ENCODE results near the gene RHEX. TPM values are rescaled to one million over a fixed set of nuclear protein-coding genes. Genes with fewer than 3 reads are reported as not detected.
"Not testable (repeated sequence)": the region's sequence is repeated elsewhere in the genome, so short reads cannot be mapped to it uniquely, and the experiment has no call there.

Gene RHEX
- total RNA-seq, 4 donors from 2014 or later: 1.1 to 28.1 (median 3.5) TPM

- no peaks in the 10 kb centered on the region for H3K9me3 ChIP-seq
- no peak overlapping the region for H3K4me3 ChIP-seq
- no peaks in the 10 kb centered on the region for H3K4me1 ChIP-seq
- H3K36me3 ChIP-seq: no peaks in the 10 kb centered on the region
- no peak for DNase-seq
- TF ChIP-seq POLR2A (IDR thresholded peaks at IDR 0.05): no peak
- TF ChIP-seq, protein P1, sequence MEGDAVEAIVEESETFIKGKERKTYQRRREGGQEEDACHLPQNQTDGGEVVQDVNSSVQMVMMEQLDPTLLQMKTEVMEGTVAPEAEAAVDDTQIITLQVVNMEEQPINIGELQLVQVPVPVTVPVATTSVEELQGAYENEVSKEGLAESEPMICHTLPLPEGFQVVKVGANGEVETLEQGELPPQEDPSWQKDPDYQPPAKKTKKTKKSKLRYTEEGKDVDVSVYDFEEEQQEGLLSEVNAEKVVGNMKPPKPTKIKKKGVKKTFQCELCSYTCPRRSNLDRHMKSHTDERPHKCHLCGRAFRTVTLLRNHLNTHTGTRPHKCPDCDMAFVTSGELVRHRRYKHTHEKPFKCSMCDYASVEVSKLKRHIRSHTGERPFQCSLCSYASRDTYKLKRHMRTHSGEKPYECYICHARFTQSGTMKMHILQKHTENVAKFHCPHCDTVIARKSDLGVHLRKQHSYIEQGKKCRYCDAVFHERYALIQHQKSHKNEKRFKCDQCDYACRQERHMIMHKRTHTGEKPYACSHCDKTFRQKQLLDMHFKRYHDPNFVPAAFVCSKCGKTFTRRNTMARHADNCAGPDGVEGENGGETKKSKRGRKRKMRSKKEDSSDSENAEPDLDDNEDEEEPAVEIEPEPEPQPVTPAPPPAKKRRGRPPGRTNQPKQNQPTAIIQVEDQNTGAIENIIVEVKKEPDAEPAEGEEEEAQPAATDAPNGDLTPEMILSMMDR (IDR thresholded peaks at IDR 0.05): no peak
- no peaks in the 10 kb centered on the region for H3K27me3 ChIP-seq
- no peak overlapping the region for H3K27ac ChIP-seq
Measured at GRCh38 chr1:206060844-206061243, 7.9 kb downstream of the RHEX start.

- no peaks in the 10 kb centered on the region for H3K9me3 ChIP-seq
- peaks cover 0 to 3% (median 0%) of the 10 kb centered on the region in 4 donors for H3K4me1 ChIP-seq
- no peaks in the 10 kb centered on the region for H3K36me3 ChIP-seq
Measured at GRCh38 chr1:206062464-206062863, 9.5 kb downstream of the RHEX start.

DNA sequence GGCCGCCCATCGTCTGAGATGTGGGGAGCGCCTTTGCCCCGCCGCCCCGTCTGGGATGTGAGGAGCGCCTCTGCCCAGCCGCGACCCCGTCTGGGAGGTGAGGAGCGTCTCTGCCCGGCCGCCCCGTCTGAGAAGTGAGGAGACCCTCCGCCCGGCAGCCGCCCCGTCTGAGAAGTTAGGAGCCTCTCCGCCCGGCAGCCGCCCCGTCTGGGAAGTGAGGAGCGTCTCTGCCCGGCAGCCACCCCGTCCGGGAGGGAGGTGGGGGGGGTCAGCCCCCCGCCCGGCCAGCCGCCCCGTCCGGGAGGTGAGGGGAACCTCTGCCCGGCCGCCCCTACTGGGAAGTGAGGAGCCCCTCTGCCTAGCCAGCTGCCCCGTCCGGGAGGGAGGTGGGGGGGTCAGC is 11.0 kb downstream of the RHEX start:
- H3K4me1 ChIP-seq, H3K9me3 ChIP-seq, H3K27ac ChIP-seq, DNase-seq, H3K36me3 ChIP-seq, H3K4me3 ChIP-seq, H3K27me3 ChIP-seq: not testable (repeated sequence)

More at GRCh38 chr1:206062464-206062863, 9.5 kb downstream of the RHEX start:
- Histone ChIP-seq H3K27me3 (no peaks in the 10 kb centered on the region), H3K4me3 (no peak overlapping the region), H3K27ac (no peak overlapping the region)
- TF ChIP-seq POLR2A (IDR thresholded peaks at IDR 0.05): no peak
- TF ChIP-seq, protein P1 (IDR thresholded peaks at IDR 0.05): no peak
- no peak for DNase-seq

DNA sequence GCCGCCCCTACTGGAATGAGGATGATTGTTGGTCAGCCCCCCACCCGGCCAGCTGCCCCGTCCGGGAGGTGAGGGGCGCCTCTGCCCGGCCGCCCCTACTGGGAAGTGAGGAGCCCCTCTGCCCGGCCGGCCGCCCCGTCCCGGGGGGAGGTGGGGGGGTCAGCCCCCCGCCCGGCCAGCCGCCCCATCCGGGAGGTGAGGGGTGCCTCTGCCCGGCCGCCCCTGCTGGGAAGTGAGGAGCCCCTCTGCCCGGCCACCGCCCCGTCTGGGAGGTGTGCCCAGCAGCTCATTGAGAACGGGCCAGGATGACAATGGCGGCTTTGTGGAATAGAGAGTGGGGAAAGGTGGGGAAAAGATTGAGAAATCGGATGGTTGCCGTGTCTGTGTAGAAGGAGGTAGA is 11.5 kb downstream of the RHEX start:
- not testable (repeated sequence) for H3K4me3 ChIP-seq, DNase-seq, H3K4me1 ChIP-seq, H3K9me3 ChIP-seq, H3K36me3 ChIP-seq, H3K27me3 ChIP-seq, H3K27ac ChIP-seq

- no peak for DNase-seq
- H3K27ac ChIP-seq: peak overlapping the region in 1 of 4 donors; percentile 71
- no peaks in the 10 kb centered on the region for H3K27me3 ChIP-seq
- TF ChIP-seq, protein P1 (IDR thresholded peaks at IDR 0.05): no peak
- TF ChIP-seq POLR2A (IDR thresholded peaks at IDR 0.05): no peak
- peaks cover 0 to 3% (median 0%) of the 10 kb centered on the region in 4 donors for H3K4me1 ChIP-seq
- H3K4me3 ChIP-seq: no peak overlapping the region
- H3K36me3 ChIP-seq: no peaks in the 10 kb centered on the region
- no peaks in the 10 kb centered on the region for H3K9me3 ChIP-seq
Measured at GRCh38 chr1:206065547-206066145, 12.7 kb downstream of the RHEX start.

DNA sequence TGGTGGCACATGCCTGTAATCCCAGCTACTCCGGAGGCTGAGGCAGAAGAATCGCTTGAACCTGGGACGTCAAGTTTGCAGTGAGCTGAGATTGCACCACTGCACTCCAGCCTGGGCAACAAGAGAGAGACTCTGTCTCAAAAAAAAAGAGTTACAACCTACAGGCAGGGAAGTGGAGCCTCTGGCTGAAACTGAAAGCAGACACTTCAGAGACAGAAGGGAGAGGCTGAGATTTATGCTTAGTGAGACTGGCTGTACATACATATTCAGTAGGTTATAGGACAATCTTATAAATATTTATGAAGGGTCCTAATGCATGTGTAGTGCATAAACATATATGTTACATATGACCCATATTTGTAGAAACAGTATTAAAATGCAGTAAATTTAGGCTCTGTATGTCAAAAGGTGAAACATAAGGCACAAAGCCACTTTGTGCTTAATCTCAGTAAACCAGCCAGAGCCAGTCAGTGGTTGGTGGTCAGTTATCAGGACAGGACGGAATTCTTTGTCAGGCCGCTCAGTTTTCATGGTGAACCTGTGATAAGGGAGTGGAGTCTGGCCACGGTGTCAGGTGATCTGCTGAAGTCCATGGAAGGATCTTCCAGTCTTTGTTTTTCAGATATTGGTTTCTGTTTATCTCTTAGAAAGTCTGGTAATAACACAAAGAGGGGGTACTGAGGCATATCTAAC is 13.7 kb downstream of the RHEX start:
- Histone ChIP-seq H3K9me3 (no peaks in the 10 kb centered on the region), H3K36me3 (no peaks in the 10 kb centered on the region), H3K27ac (peak overlapping the region in 2 of 4 donors; percentile 53 to 71), H3K4me1 (peaks cover 0 to 3% (median 0%) of the 10 kb centered on the region in 4 donors), H3K27me3 (no peaks in the 10 kb centered on the region), H3K4me3 (no peak overlapping the region)
- TF ChIP-seq POLR2A (IDR thresholded peaks at IDR 0.05): no peak
- TF ChIP-seq, protein P1 (IDR thresholded peaks at IDR 0.05): no peak
- DNase-seq: no peak
